K562 (cell line): ENCODE data around the gene PRRC2B. TPM values are rescaled to one million over a fixed set of nuclear protein-coding genes. Genes with fewer than 3 reads are reported as not detected.
A peak's percentile ranks its signal among the peaks of the same experiment; 100 is the strongest.

Experiments used
- CCNT2 ChIP-seq: IDR thresholded peaks from 2 replicates; pipeline ENCODE4 v1.6.1; 2011; ENCODE audit warnings: borderline replicate concordance, low read depth, mild to moderate bottlenecking, moderate library complexity, mixed read lengths, low read length; ENCODE audit not compliant: insufficient read length; ENCODE audit errors: extremely low read depth
- CREB1 ChIP-seq, 2 experiments: sonication (generic) in 1 of 2; formaldehyde crosslinking in 1 of 2; IDR thresholded peaks; 2 replicates each; pipeline versions ENCODE4 v1.6.1 to v1.8.0; 2012 to 2022; ENCODE audit warnings: inconsistent platforms in 1 of 2, mild to moderate bottlenecking in 1 of 2, missing genetic modification reagents in 1 of 2, moderate library complexity in 1 of 2
- HMG20A ChIP-seq: fragments of 450-650 bp; formaldehyde crosslinking; conservative IDR thresholded peaks from 2 replicates; pipeline ENCODE4 v1.4.0; 2020; ENCODE audit warnings: mild to moderate bottlenecking, mixed read lengths
- MAZ ChIP-seq, 2 experiments: fragments of 450-650 bp in 1 of 2; sonication (generic) in 1 of 2; formaldehyde crosslinking; IDR thresholded peaks in 1 of 2; conservative IDR thresholded peaks in 1 of 2; 2 replicates each; pipeline versions ENCODE4 v1.4.0 to v1.5.0; 2020; ENCODE audit warnings: mild to moderate bottlenecking in 1 of 2, missing genetic modification reagents in 1 of 2
- SOX6 ChIP-seq: fragments of 450-650 bp; IDR thresholded peaks from 2 replicates; pipeline ENCODE4 v1.6.1; 2014; ENCODE audit warnings: mild to moderate bottlenecking
- SUPT5H ChIP-seq: fragments of 450-650 bp; IDR thresholded peaks from 2 replicates; pipeline ENCODE4 v1.6.1; 2016
- TAF9B ChIP-seq: fragments of 450-650 bp; IDR thresholded peaks from 2 replicates; pipeline ENCODE4 v1.6.1; 2018; ENCODE audit warnings: mild to moderate bottlenecking; ENCODE audit not compliant: partially characterized antibody
- ZBTB12 ChIP-seq: fragments of 250-450 bp; sonication (Bioruptor Pico); IDR thresholded peaks from 2 replicates; pipeline ENCODE4 v1.4.0; 2020
- ZNF655 ChIP-seq: fragments of 250-450 bp; sonication (Bioruptor Pico); IDR thresholded peaks from 2 replicates; pipeline ENCODE4 v1.5.0; 2021
- polyA plus RNA-seq, 8 experiments: library from polyadenylated mRNA; depleted of rRNA in 4 of 8; stranded (reverse) in 5 of 8; unstranded in 3 of 8; fragments of >200 nt; fragmentation: Nextera tagmentation in 2 of 8; fragmentation: Illumina TruSeq in 1 of 8; extraction: Ambion mirVana in 2 of 8; extraction: Trizol in 1 of 8; gene quantifications; 2 replicates each; pipeline versions ENCODE4 v1.2.1 to v1.2.3, GENCODE V29; 2011 to 2014; ENCODE audit warnings: inconsistent platforms in 1 of 8, missing spikeins in 1 of 8
- total RNA-seq, 7 experiments: library from RNA; depleted of rRNA in 6 of 7; stranded (reverse); fragments of >200 nt in 6 of 7; fragmentation: Illumina TruSeq in 2 of 7; extraction: Trizol in 2 of 7; gene quantifications; 2 replicates each; pipeline versions ENCODE4 v1.2.1 to v1.2.3, GENCODE V29; 2011 to 2021; ENCODE audit warnings: low replicate concordance in 1 of 7

Gene PRRC2B
- total and polyA plus RNA-seq, 9 of the 15 experiments (the other 6 are each of a cell fraction or from before 2014, with no cell fraction given), result 0.34 to 125 (median 30.9) TPM

GRCh38 chr9:131530920-131531832 is 137.3 kb downstream of the PRRC2B start, which contains the start of gene UCK1 (continued):
- TF ChIP-seq MAZ (CRISPR knock-in tag; conservative IDR thresholded peaks at IDR 0.05 in 1 of 2, IDR thresholded peaks at IDR 0.05 in 1 of 2) (peak in 1 of 2 experiments; percentile 83; a peak in 2 of 4 replicates), SUPT5H (no peak; the same call in 1 of the 2 replicates), SOX6 (no peak), HMG20A (CRISPR knock-in tag) (no peak), ZBTB12 (CRISPR knock-in tag) (peak; percentile 20; the same call in 1 of the 2 replicates), TAF9B (no peak), CCNT2 (peak; percentile 28), ZNF655 (no peak), CREB1 (IDR thresholded peaks at IDR 0.05) (peak; percentile 56; the same call in 1 of the 2 replicates), CREB1 (CRISPR knock-in tag; IDR thresholded peaks at IDR 0.05) (no peak)
